Upper lobe of left lung (tissue), 6 donors: ENCODE measurements around the gene MASP2. TPM values are rescaled to one million over a fixed set of nuclear protein-coding genes. Genes with fewer than 3 reads are reported as not detected.
"Not testable (repeated sequence)": the region's sequence is repeated elsewhere in the genome, so short reads cannot be mapped to it uniquely, and the experiment has no call there.

Source experiments
- ATAC-seq, 2 donors: fragments of 200-7000 bp; cut with Tn5 transposase; one replicate each; pipeline ENCODE4 v1.9.1; 2022; ENCODE audit warnings: mild to moderate bottlenecking in 2 of 2, moderate library complexity in 2 of 2; ENCODE audit not compliant: low FRiP score in 2 of 2
- DNase-seq, 2 donors: peaks; one replicate each; pipeline ENCODE4 v3.0.0-alpha.2; 2019 to 2020
- H3K27ac ChIP-seq, 4 donors: fragments of 200-600 bp; sonication (generic); one replicate each; pipeline ENCODE4 v1.5.1; 2016 to 2019
- H3K27me3 ChIP-seq, 4 donors: fragments of 200-600 bp; sonication (generic); one replicate each; pipeline ENCODE4 v1.5.1; 2017 to 2019
- H3K36me3 ChIP-seq, 4 donors: fragments of 200-600 bp; sonication (generic); one replicate each; pipeline ENCODE4 v1.5.1; 2016 to 2019
- H3K4me1 ChIP-seq, 4 donors: fragments of 200-600 bp; sonication (generic); one replicate each; pipeline ENCODE4 v1.5.1; 2018 to 2019
- H3K4me3 ChIP-seq, 4 donors: fragments of 200-600 bp; sonication (generic); one replicate each; pipeline ENCODE4 v1.5.1; 2017 to 2019; ENCODE audit warnings: mild to moderate bottlenecking in 2 of 4, moderate library complexity in 1 of 4
- H3K9me3 ChIP-seq, 4 donors: fragments of 200-600 bp; sonication (generic); one replicate each; pipeline ENCODE4 v1.5.1; 2018 to 2019
- EP300 ChIP-seq, 4 donors: sonication (generic); formaldehyde crosslinking; IDR thresholded peaks; one replicate each; pipeline ENCODE4 v1.5.1; 2017; ENCODE audit warnings: antibody characterized with exemption in 4 of 4, control low read depth in 2 of 4
- POLR2A ChIP-seq, 4 donors: fragments of 450-650 bp; IDR thresholded peaks; one replicate each; pipeline ENCODE4 v1.5.1; 2016 to 2017; ENCODE audit warnings: antibody characterized with exemption in 4 of 4, mild to moderate bottlenecking in 2 of 4
- POLR2AphosphoS5 ChIP-seq, 2 donors: sonication (generic); formaldehyde crosslinking; IDR thresholded peaks; one replicate each; pipeline ENCODE4 v1.5.1; 2017; ENCODE audit warnings: antibody characterized with exemption in 2 of 2
- WGBS, 2 donors: methylation state at CpG; one replicate each; pipeline ENCODE4 v1.1.5; 2017 to 2018; 5-methylcytosine and 5-hydroxymethylcytosine counted together
- total RNA-seq, 6 donors: library from RNA; depleted of rRNA in 4 of 6; stranded (reverse); fragments of >200 nt in 4 of 6; gene quantifications; one replicate each; pipeline versions ENCODE4 v1.1.0 to v1.2.1, GENCODE V29; 2016 to 2021
- TF ChIP-seq, protein P1 (sequence below), 6 experiments: fragments of 450-650 bp in 4 of 6; fragments of 200-600 bp in 2 of 6; sonication (generic) in 2 of 6; IDR thresholded peaks; one replicate each; pipeline ENCODE4 v1.5.1; 2016 to 2019; ENCODE audit warnings: antibody characterized with exemption in 6 of 6
- donor health status: DM: no; HTN: no; CAD: no; lungs with moderate emphysema.
- donor health status: DM: no; HTN: yes; CAD: no; lungs with severe emphysema.

MASP2 gene
- total RNA-seq, 6 donors from 2014 or later, result not detected

DNA sequence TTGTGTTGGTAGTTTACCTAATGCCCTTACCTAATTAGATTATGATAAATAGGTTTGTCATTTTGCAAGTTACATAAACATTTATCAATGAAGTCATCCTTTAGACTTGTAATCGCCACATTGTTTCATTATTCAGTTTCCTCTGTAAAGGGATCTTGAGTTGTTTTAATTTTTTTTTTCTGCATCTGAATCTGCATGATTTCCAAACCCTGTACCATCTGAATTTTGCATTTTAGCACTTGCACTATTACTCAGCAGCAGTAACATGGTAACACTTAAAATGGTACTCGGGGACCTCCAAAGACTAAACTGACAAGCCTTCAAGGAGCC is 22.2 kb downstream of the MASP2 start:
- no peaks in the 10 kb centered on the region for H3K4me1 ChIP-seq
- ATAC-seq (no peak), DNase-seq (no peak)
- no peak overlapping the region for H3K4me3 ChIP-seq
- H3K36me3 ChIP-seq, result peaks cover 45 to 87% (median 66%) of the 10 kb centered on the region in 4 donors
- no peak for TF ChIP-seq POLR2AphosphoS5 (IDR thresholded peaks at IDR 0.05)
- TF ChIP-seq, protein P1, sequence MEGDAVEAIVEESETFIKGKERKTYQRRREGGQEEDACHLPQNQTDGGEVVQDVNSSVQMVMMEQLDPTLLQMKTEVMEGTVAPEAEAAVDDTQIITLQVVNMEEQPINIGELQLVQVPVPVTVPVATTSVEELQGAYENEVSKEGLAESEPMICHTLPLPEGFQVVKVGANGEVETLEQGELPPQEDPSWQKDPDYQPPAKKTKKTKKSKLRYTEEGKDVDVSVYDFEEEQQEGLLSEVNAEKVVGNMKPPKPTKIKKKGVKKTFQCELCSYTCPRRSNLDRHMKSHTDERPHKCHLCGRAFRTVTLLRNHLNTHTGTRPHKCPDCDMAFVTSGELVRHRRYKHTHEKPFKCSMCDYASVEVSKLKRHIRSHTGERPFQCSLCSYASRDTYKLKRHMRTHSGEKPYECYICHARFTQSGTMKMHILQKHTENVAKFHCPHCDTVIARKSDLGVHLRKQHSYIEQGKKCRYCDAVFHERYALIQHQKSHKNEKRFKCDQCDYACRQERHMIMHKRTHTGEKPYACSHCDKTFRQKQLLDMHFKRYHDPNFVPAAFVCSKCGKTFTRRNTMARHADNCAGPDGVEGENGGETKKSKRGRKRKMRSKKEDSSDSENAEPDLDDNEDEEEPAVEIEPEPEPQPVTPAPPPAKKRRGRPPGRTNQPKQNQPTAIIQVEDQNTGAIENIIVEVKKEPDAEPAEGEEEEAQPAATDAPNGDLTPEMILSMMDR (IDR thresholded peaks at IDR 0.05), result no peak
- no peak for TF ChIP-seq EP300 (IDR thresholded peaks at IDR 0.05)
- no peak for TF ChIP-seq POLR2A (IDR thresholded peaks at IDR 0.05)
- no peaks in the 10 kb centered on the region for H3K27me3 ChIP-seq
- H3K27ac ChIP-seq, result no peak overlapping the region
- no peaks in the 10 kb centered on the region for H3K9me3 ChIP-seq
- WGBS, 2 donors, result 73 to 79% methylated on average over 2 of the region's 2 CpGs

- DNase-seq (no peak), ATAC-seq (no peak)
- no peak overlapping the region for H3K4me3 ChIP-seq
- H3K4me1 ChIP-seq, result no peaks in the 10 kb centered on the region
- TF ChIP-seq, protein P1 (IDR thresholded peaks at IDR 0.05), result no peak
- TF ChIP-seq EP300 (IDR thresholded peaks at IDR 0.05) (no peak), POLR2AphosphoS5 (IDR thresholded peaks at IDR 0.05) (no peak), POLR2A (IDR thresholded peaks at IDR 0.05) (no peak)
- WGBS, 2 donors, result 89 to 92% methylated on average over 3 of the region's 3 CpGs
- H3K9me3 ChIP-seq, result no peaks in the 10 kb centered on the region
- peaks cover 48 to 89% (median 68%) of the 10 kb centered on the region in 4 donors for H3K36me3 ChIP-seq
- no peak overlapping the region for H3K27ac ChIP-seq
- no peaks in the 10 kb centered on the region for H3K27me3 ChIP-seq
Observed at GRCh38 chr1:11024154-11024873, 22.7 kb downstream of the MASP2 start.

DNA sequence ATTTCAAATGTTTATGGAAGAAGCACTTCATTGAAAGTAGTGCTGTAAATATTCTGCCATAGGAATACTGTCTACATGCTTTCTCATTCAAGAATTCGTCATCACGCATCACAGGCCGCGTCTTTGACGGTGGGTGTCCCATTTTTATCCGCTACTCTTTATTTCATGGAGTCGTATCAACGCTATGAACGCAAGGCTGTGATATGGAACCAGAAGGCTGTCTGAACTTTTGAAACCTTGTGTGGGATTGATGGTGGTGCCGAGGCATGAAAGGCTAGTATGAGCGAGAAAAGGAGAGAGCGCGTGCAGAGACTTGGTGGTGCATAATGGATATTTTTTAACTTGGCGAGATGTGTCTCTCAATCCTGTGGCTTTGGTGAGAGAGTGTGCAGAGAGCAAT is 23.8 kb downstream of the MASP2 start:
- H3K27me3 ChIP-seq, result no peaks in the 10 kb centered on the region
- no peak for DNase-seq
- H3K36me3 ChIP-seq, result peaks cover 59 to 100% (median 78%) of the 10 kb centered on the region in 4 donors
- TF ChIP-seq POLR2A (IDR thresholded peaks at IDR 0.05) (no peak), POLR2AphosphoS5 (IDR thresholded peaks at IDR 0.05) (no peak), EP300 (IDR thresholded peaks at IDR 0.05) (no peak)
- TF ChIP-seq, protein P1 (IDR thresholded peaks at IDR 0.05), result no peak
- no peak overlapping the region for H3K4me3 ChIP-seq
- H3K9me3 ChIP-seq, result no peaks in the 10 kb centered on the region
- H3K27ac ChIP-seq, result no peak overlapping the region
- H3K4me1 ChIP-seq, result peaks cover 0 to 6% (median 0%) of the 10 kb centered on the region in 4 donors
- ATAC-seq, result no peak
- 95 to 98% methylated on average over 14 of the region's 14 CpGs for WGBS, 2 donors

DNA sequence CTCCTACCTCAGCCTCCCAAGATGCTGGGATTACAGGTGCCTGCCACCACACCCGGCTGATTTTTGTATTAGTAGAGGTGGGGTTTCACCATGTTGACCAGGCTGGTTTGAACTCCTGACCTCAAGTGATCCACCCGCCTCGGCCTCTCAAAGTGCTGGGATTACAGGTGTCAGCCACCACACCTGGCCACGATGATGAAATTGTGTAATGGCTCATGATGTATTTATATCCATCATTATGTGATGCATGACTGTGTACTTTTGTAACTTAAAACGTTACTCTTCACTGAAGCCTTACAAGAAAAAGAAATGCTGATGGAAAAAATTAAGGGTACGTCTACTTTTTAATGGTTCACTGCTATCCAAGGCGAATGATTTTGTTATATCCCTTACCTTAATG is 27.1 kb downstream of the MASP2 start:
- Histone ChIP-seq H3K9me3 (no peaks in the 10 kb centered on the region), H3K27me3 (no peaks in the 10 kb centered on the region), H3K4me3 (no peak overlapping the region), H3K36me3 (peaks cover 70 to 100% (median 91%) of the 10 kb centered on the region in 4 donors), H3K27ac (no peak overlapping the region), H3K4me1 (peaks cover 0 to 33% (median 8%) of the 10 kb centered on the region in 4 donors)
- ATAC-seq (no peak), DNase-seq (no peak)
- TF ChIP-seq POLR2AphosphoS5 (IDR thresholded peaks at IDR 0.05), result no peak
- no peak for TF ChIP-seq POLR2A (IDR thresholded peaks at IDR 0.05)
- TF ChIP-seq, protein P1 (IDR thresholded peaks at IDR 0.05), result no peak
- TF ChIP-seq EP300 (IDR thresholded peaks at IDR 0.05), result no peak
- WGBS, 2 donors, result 90 to 92% methylated on average over 7 of the region's 7 CpGs

- not testable (repeated sequence) for H3K4me3 ChIP-seq, H3K27ac ChIP-seq, DNase-seq, ATAC-seq, H3K9me3 ChIP-seq, H3K27me3 ChIP-seq
- Histone ChIP-seq H3K36me3 (peaks cover 72 to 100% (median 95%) of the 10 kb centered on the region in 4 donors), H3K4me1 (peaks cover 3 to 39% (median 13%) of the 10 kb centered on the region in 4 donors)
- 80 to 91% methylated on average over 8 of the region's 8 CpGs for WGBS, 2 donors
Observed at GRCh38 chr1:11019358-11019757, 27.7 kb downstream of the MASP2 start.
